ENCODE measurements around the gene ARHGAP10.

ARHGAP10 gene

DNA sequence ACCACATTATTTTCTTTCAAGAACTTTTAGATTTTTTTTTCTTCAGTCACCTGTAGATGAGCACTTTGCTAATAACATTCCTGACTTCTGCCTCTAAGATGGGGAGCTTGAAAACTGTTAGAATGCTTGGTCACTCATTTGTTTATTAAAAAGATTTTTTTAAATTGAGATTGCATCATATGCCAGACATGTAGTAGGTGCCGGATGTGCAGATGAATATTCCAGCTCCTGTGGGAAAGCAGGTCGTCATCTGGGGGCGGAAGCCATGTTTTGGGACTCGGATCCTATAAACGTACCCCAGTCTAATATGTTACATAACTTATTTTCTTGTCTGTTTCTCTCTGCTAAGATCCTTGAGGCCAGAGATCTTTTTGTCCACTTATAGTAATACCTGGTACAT is 236.8 kb downstream of the ARHGAP10 start:
- no peak for TF ChIP-seq REST (IDR thresholded peaks at IDR 0.05; ENCODE audit: low read depth)
- no peak for TF ChIP-seq CEBPB (IDR thresholded peaks at IDR 0.05)
- no peak for TF ChIP-seq RAD21 (IDR thresholded peaks at IDR 0.05; ENCODE audit: low read depth)
- TF ChIP-seq FOXM1 (IDR thresholded peaks at IDR 0.05; ENCODE audit: borderline replicate concordance, low read depth) = no peak
- TF ChIP-seq CREB1 (IDR thresholded peaks at IDR 0.05; ENCODE audit: low read depth) = no peak
- TF ChIP-seq EGR1 (IDR thresholded peaks at IDR 0.05) = no peak
- no peak for TF ChIP-seq TAF1 (IDR thresholded peaks at IDR 0.05; ENCODE audit: low read depth)
- TF ChIP-seq EP300 (IDR thresholded peaks at IDR 0.05; ENCODE audit: borderline replicate concordance) = no peak
- TF ChIP-seq, protein P1, sequence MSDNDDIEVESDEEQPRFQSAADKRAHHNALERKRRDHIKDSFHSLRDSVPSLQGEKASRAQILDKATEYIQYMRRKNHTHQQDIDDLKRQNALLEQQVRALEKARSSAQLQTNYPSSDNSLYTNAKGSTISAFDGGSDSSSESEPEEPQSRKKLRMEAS (IDR thresholded peaks at IDR 0.05) = no peak
- no peak for TF ChIP-seq NFIC (IDR thresholded peaks at IDR 0.05)
- no peak for TF ChIP-seq ZBTB7A (IDR thresholded peaks at IDR 0.05; ENCODE audit: low read depth)
- TF ChIP-seq, protein P2, sequence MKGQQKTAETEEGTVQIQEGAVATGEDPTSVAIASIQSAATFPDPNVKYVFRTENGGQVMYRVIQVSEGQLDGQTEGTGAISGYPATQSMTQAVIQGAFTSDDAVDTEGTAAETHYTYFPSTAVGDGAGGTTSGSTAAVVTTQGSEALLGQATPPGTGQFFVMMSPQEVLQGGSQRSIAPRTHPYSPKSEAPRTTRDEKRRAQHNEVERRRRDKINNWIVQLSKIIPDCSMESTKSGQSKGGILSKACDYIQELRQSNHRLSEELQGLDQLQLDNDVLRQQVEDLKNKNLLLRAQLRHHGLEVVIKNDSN (IDR thresholded peaks at IDR 0.05) = no peak
- TF ChIP-seq TCF12 (IDR thresholded peaks at IDR 0.05; ENCODE audit: low read depth) = no peak

GRCh38 chr4:147969573-147970385 is 237.9 kb downstream of the ARHGAP10 start:
- TF ChIP-seq REST (IDR thresholded peaks at IDR 0.05; ENCODE audit: low read depth) = no peak
- no peak for TF ChIP-seq EGR1 (IDR thresholded peaks at IDR 0.05)
- no peak for TF ChIP-seq RAD21 (IDR thresholded peaks at IDR 0.05; ENCODE audit: low read depth)
- no peak for TF ChIP-seq TCF12 (IDR thresholded peaks at IDR 0.05; ENCODE audit: low read depth)
- TF ChIP-seq, protein P1 (IDR thresholded peaks at IDR 0.05) = no peak
- TF ChIP-seq NFIC (IDR thresholded peaks at IDR 0.05) = no peak
- TF ChIP-seq FOXM1 (IDR thresholded peaks at IDR 0.05; ENCODE audit: borderline replicate concordance, low read depth) = no peak
- TF ChIP-seq EP300 (IDR thresholded peaks at IDR 0.05; ENCODE audit: borderline replicate concordance) = no peak
- TF ChIP-seq CEBPB (IDR thresholded peaks at IDR 0.05) = no peak
- no peak for TF ChIP-seq YY1 (IDR thresholded peaks at IDR 0.05; ENCODE audit: low read depth)
- TF ChIP-seq, protein P2 (IDR thresholded peaks at IDR 0.05) = no peak
- no peak for TF ChIP-seq TEAD4 (IDR thresholded peaks at IDR 0.05)
- TF ChIP-seq TAF1 (IDR thresholded peaks at IDR 0.05; ENCODE audit: low read depth) = no peak
- no peak for TF ChIP-seq CREB1 (IDR thresholded peaks at IDR 0.05; ENCODE audit: low read depth)
- TF ChIP-seq ZBTB7A (IDR thresholded peaks at IDR 0.05; ENCODE audit: low read depth) = no peak

DNA sequence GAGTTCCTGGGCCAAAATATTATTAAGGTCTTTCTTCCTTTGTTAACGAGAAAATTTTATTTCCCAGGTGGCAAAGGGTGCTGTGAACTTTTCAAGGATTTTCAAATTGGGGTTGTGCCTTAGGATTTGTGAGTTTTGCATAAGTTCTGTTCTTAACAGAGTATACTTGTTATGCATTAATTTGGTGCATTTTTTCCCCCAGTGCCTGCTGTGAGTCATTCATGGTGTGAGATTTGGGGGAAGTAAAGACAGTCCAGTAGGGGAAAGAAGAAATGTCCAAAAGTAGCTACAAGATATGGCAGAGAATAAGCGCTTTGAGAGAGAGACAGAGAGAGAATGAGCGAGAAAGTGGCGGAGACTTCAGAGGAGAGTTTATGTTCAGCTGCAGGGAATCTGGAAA is 239.2 kb downstream of the ARHGAP10 start:
- TF ChIP-seq, protein P2 (IDR thresholded peaks at IDR 0.05) = no peak
- TF ChIP-seq TCF12 (IDR thresholded peaks at IDR 0.05; ENCODE audit: low read depth) = no peak
- TF ChIP-seq, protein P1 (IDR thresholded peaks at IDR 0.05) = no peak
- no peak for TF ChIP-seq NFIC (IDR thresholded peaks at IDR 0.05)
- TF ChIP-seq CREB1 (IDR thresholded peaks at IDR 0.05; ENCODE audit: low read depth) = no peak
- no peak for TF ChIP-seq REST (IDR thresholded peaks at IDR 0.05; ENCODE audit: low read depth)
- no peak for TF ChIP-seq EGR1 (IDR thresholded peaks at IDR 0.05)
- no peak for TF ChIP-seq RAD21 (IDR thresholded peaks at IDR 0.05; ENCODE audit: low read depth)
- no peak for TF ChIP-seq ZBTB7A (IDR thresholded peaks at IDR 0.05; ENCODE audit: low read depth)
- TF ChIP-seq EP300 (IDR thresholded peaks at IDR 0.05; ENCODE audit: borderline replicate concordance) = no peak
- no peak for TF ChIP-seq CEBPB (IDR thresholded peaks at IDR 0.05)
- TF ChIP-seq YY1 (IDR thresholded peaks at IDR 0.05; ENCODE audit: low read depth) = no peak
- no peak for TF ChIP-seq FOXM1 (IDR thresholded peaks at IDR 0.05; ENCODE audit: borderline replicate concordance, low read depth)
- no peak for TF ChIP-seq TAF1 (IDR thresholded peaks at IDR 0.05; ENCODE audit: low read depth)
- no peak for TF ChIP-seq TEAD4 (IDR thresholded peaks at IDR 0.05)
